Adrenal gland (tissue), 12 donors: ENCODE data around the gene OR5A2. TPM values are rescaled to one million over a fixed set of nuclear protein-coding genes. Genes with fewer than 3 reads are reported as not detected.
"Not testable (repeated sequence)": the region's sequence is repeated elsewhere in the genome, so short reads cannot be mapped to it uniquely, and the experiment has no call there.

Source experiments
- DNase-seq, 7 donors: peaks; one replicate each; pipeline ENCODE4 v3.0.0-alpha.2; 2019 to 2020
- H3K27ac ChIP-seq, 5 donors: fragments of 200-600 bp; sonication (generic) in 4 of 5; 1 replicate in 3 of 5; 2 replicates in 2 of 5; pipeline versions ENCODE4 v1.5.1 to v1.8.0; 2016 to 2020; ENCODE audit warnings: mild to moderate bottlenecking in 1 of 5
- H3K27me3 ChIP-seq: fragments of 200-600 bp; 2 replicates; pipeline ENCODE4 v1.8.0; 2021
- H3K36me3 ChIP-seq, 2 donors: fragments of 200-600 bp; replicated peaks in 1 of 2; 1 replicate in 1 of 2; 2 replicates in 1 of 2; pipeline versions ENCODE4 v1.5.1 to v1.8.0; 2018 to 2022
- H3K4me1 ChIP-seq, 2 donors: fragments of 200-600 bp; replicated peaks in 1 of 2; 1 replicate in 1 of 2; 2 replicates in 1 of 2; pipeline versions ENCODE4 v1.5.1 to v1.8.0; 2018 to 2021
- H3K4me3 ChIP-seq, 4 donors: fragments of 200-600 bp; sonication (generic) in 3 of 4; one replicate each; pipeline ENCODE4 v1.5.1; 2016 to 2018
- H3K9me3 ChIP-seq, 3 donors: fragments of 200-600 bp; sonication (generic) in 1 of 3; replicated peaks in 1 of 3; 1 replicate in 2 of 3; 2 replicates in 1 of 3; pipeline versions ENCODE4 v1.5.1 to v1.8.0; 2016 to 2021
- POLR2A ChIP-seq, 2 donors: fragments of 450-650 bp; IDR thresholded peaks; one replicate each; pipeline ENCODE4 v1.6.1; 2017; ENCODE audit warnings: antibody characterized with exemption in 2 of 2, mild to moderate bottlenecking in 2 of 2, moderate library complexity in 1 of 2
- WGBS, 4 donors: extraction: QIAGEN DNeasy Blood & Tissue Kit in 2 of 4; methylation state at CpG; one replicate each; pipeline versions ENCODE4 v1.1.5 to v1.1.7; 2013 to 2017; 5-methylcytosine and 5-hydroxymethylcytosine counted together
- intact Hi-C, 2 donors: fragments of 100-400 bp; cut with DNase I; formaldehyde crosslinking; loops; one replicate each; pipeline versions ENCODE4 v1.14.1 to v1.15.0; 2022 to 2023
- polyA plus RNA-seq, 3 donors: library from polyadenylated mRNA; stranded (reverse); fragments of 200-250 nt in 2 of 3; fragments of 350-450 nt in 1 of 3; fragmentation: Illumina TruSeq in 1 of 3; extraction: RNeasy Lipid Tissue Mini Kit (QIAGEN cat#74804) in 1 of 3; gene quantifications; one replicate each; pipeline ENCODE4 v1.2.3, GENCODE V29; 2013 to 2014
- total RNA-seq, 9 donors: library from RNA; depleted of rRNA in 4 of 9; stranded (reverse); fragments of >200 nt in 4 of 9; fragments of 120-200 nt in 1 of 9; fragmentation: NEBNext Ultra II Directional in 1 of 9; extraction: Animal tissue kit (Norgen Biotek cat#: 25700) in 1 of 9; gene quantifications; one replicate each; pipeline versions ENCODE4 v1.1.0 to v1.2.4, GENCODE V29; 2013 to 2023
- TF ChIP-seq, protein P1 (sequence below), 6 experiments: fragments of 450-650 bp in 4 of 6; fragments of 200-600 bp in 2 of 6; sonication (generic) in 1 of 6; IDR thresholded peaks; 1 replicate in 5 of 6; 2 replicates in 1 of 6; pipeline versions ENCODE4 v1.5.1 to v1.8.0; 2016 to 2021; ENCODE audit warnings: antibody characterized with exemption in 6 of 6, mild to moderate bottlenecking in 2 of 6, moderate library complexity in 1 of 6
- donor health status: healthy with polysubstance abuse.
- donor health status: Bipolar disorder and iron deficiency.
- donor health status: DM: yes; HTN: yes; CAD: no.
- donor health status: DM: no; HTN: no; CAD: no.
- donor health status: DM: no; HTN: no; CAD: no.
- donor health status: DM: yes; HTN: yes; CAD: no.

OR5A2 gene
- total and polyA plus RNA-seq, 12 donors: not detected

DNA sequence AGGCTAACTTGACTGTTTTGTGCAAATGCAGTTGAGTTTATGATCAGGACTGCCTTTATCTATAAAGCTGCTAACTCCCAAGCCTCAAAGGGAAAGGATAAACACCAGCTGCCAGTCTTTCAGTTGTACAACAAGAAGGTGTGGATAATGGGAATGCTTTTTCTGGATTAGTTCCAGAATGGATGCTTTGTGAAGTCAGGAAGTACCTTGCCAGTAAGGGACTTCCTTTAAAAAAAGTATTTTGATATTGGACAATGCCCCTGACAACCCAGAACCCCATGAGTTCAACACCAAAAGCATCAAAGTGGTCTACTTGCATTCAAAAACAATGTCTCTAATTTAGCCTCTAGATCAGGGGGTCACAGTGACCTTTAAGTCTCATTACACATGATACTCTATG is 32.0 kb downstream of the OR5A2 start:
- Histone ChIP-seq H3K9me3 (no peaks in the 10 kb centered on the region), H3K27me3 (no peaks in the 10 kb centered on the region), H3K36me3 (no peaks in the 10 kb centered on the region), H3K4me1 (no peaks in the 10 kb centered on the region), H3K27ac (no peak overlapping the region), H3K4me3 (no peak overlapping the region)
- no peak for TF ChIP-seq POLR2A (IDR thresholded peaks at IDR 0.05)
- TF ChIP-seq, protein P1, sequence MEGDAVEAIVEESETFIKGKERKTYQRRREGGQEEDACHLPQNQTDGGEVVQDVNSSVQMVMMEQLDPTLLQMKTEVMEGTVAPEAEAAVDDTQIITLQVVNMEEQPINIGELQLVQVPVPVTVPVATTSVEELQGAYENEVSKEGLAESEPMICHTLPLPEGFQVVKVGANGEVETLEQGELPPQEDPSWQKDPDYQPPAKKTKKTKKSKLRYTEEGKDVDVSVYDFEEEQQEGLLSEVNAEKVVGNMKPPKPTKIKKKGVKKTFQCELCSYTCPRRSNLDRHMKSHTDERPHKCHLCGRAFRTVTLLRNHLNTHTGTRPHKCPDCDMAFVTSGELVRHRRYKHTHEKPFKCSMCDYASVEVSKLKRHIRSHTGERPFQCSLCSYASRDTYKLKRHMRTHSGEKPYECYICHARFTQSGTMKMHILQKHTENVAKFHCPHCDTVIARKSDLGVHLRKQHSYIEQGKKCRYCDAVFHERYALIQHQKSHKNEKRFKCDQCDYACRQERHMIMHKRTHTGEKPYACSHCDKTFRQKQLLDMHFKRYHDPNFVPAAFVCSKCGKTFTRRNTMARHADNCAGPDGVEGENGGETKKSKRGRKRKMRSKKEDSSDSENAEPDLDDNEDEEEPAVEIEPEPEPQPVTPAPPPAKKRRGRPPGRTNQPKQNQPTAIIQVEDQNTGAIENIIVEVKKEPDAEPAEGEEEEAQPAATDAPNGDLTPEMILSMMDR (IDR thresholded peaks at IDR 0.05): no peak
- no peak for DNase-seq
- intact Hi-C loops: no loop called here

DNA sequence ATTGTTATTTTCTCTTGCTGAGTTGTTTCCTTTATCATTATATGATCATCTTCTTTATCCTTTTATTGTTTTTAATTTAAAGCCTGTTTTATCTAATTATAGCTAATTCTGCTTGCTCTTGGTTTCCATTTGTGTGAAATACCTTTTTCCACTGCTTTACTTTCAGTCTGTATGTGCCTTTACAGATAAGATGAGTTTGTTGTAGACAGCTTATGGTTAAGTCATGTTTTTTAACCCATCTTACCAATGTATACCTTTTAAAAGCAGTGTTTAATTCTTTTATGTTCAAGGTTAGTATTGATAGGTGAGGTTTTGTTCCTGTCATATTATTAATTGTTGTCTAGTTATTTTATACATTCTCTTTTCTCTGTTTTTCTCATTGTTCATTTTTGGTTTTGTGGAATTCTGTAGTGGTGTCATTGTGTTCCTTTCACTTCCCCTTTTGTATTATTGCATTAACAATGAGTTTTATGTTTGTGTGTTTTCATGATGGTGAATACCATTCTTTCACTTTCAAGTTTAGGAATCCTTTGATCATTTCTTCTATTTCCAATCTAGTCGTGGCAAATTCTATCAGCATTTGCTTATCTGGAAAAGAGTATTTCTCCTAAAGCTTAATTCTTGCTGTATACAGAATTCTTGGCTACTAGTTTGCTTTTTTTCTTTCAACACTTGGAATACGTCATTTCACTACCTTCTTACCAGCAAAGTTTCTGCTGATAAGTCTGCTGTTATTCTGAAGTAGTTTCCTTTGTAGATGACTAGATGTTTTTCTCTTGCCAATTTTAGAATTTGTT is 45.8 kb downstream of the OR5A2 start:
- DNase-seq: no peak
- no peaks in the 10 kb centered on the region for H3K4me1 ChIP-seq
- TF ChIP-seq POLR2A (IDR thresholded peaks at IDR 0.05): no peak
- TF ChIP-seq, protein P1 (IDR thresholded peaks at IDR 0.05): no peak
- H3K36me3 ChIP-seq: no peaks in the 10 kb centered on the region
- no peak overlapping the region for H3K27ac ChIP-seq
- intact Hi-C loops: no loop called here
- H3K9me3 ChIP-seq: peaks cover 0 to 8% (median 0%) of the 10 kb centered on the region in 3 donors
- 27 to 49% (median 43%) methylated on average over 2 of the region's 2 CpGs for WGBS, 4 donors
- no peak overlapping the region for H3K4me3 ChIP-seq
- H3K27me3 ChIP-seq: no peaks in the 10 kb centered on the region

DNA sequence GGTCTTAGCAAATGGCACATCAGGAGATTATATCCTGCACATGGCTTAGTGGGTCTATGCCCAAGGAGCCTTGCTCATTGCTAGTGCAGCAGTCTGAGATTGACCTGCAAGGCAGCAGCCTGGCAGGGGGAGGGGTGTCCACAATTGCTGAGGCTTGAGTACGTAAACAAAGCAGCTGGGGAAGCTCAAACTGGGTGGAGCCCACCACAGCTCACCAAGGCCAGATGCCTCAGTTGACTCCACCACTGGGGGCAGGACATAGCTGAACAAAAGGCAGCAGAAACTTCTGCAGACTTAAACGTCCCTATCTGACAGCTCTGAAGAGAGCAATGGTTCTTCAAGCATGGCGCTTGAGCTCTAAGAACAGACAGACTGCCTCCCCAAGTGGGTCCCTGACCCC is 53.9 kb downstream of the OR5A2 start:
- H3K27ac ChIP-seq, H3K27me3 ChIP-seq, H3K4me1 ChIP-seq, intact Hi-C loops, DNase-seq, H3K4me3 ChIP-seq, H3K9me3 ChIP-seq, H3K36me3 ChIP-seq: not testable (repeated sequence)
- 22 to 38% (median 28%) methylated on average over 2 to 3 of the region's 3 CpGs for WGBS, 4 donors

DNA sequence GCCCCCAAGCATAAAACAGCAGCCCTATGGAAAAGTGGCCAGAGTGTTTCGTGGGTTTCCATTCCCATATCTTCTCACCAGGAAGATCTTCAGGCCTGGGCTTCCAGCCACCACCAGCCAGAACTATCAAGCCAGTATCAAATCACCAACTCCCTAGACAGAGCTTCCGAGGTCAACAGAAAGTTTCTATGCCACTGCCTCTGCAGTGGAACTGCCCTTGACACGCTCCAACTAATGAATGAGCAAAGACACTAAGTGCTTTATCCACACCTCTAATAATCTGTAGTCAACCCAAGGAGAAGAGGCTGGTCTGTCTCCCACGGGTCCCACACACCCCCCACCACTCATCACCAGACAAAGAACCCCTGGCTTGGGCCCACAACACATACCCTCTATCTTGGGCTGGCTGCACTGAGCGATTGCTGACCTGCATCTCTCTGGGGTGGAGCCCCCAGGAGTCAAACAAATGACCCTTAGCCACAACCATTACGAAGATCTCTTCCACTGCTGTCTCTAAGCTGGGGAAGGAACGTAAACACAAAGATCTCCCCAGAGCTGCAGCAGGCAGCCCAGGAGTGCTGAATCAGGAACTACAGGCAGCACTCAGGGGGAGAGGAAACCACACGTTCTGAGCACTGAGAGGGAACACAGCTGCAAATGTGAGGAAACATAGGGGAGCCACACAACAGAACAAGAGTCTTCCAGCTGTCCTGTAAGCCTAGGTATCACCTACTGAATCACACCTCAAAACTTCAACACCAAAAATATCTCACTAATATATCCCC is 57.8 kb downstream of the OR5A2 start:
- Histone ChIP-seq H3K27me3 (no peaks in the 10 kb centered on the region), H3K27ac (no peak overlapping the region), H3K4me1 (no peaks in the 10 kb centered on the region), H3K36me3 (no peaks in the 10 kb centered on the region), H3K4me3 (no peak overlapping the region), H3K9me3 (no peaks in the 10 kb centered on the region)
- 43 to 56% (median 48%) methylated on average over 8 of the region's 8 CpGs for WGBS, 4 donors
- no peak for DNase-seq
- intact Hi-C loops: no loop called here
- TF ChIP-seq, protein P1 (IDR thresholded peaks at IDR 0.05): no peak
- no peak for TF ChIP-seq POLR2A (IDR thresholded peaks at IDR 0.05)

Other genes starting within 250 kb of the OR5A2 start
- gene MPEG1, start 213.5 kb downstream of the OR5A2 start, total RNA-seq: 10 to 100 TPM in 8 of 9 donors, 1 to 10 TPM in 1; 5.9 to 54.8 (median 35.7) TPM
- gene MPEG1, start 213.5 kb downstream of the OR5A2 start, polyA plus RNA-seq: 10 to 100 TPM in 1 of 3 donors, 1 to 10 TPM in 2; 4.5 to 10.2 (median 6.9) TPM
- not detected for gene OR5AN1, start 67.5 kb downstream of the OR5A2 start, total RNA-seq
- not detected for gene OR5AN1, start 67.5 kb downstream of the OR5A2 start, polyA plus RNA-seq
- not detected for gene OR5A1, start 10.1 kb upstream of the OR5A2 start, total RNA-seq
- not detected for gene OR5A1, start 10.1 kb upstream of the OR5A2 start, polyA plus RNA-seq
- gene OR4D6, start 30.5 kb upstream of the OR5A2 start, total RNA-seq: not detected
- gene OR4D6, start 30.5 kb upstream of the OR5A2 start, polyA plus RNA-seq: not detected
- not detected for gene OR4D10, start 46.9 kb upstream of the OR5A2 start, total RNA-seq
- gene OR4D10, start 46.9 kb upstream of the OR5A2 start, polyA plus RNA-seq: not detected
- not detected for gene OR4D11, start 77.2 kb upstream of the OR5A2 start, total RNA-seq
- not detected for gene OR4D11, start 77.2 kb upstream of the OR5A2 start, polyA plus RNA-seq
- gene OR4D9, start 85.1 kb upstream of the OR5A2 start, total RNA-seq: not detected
- not detected for gene OR4D9, start 85.1 kb upstream of the OR5A2 start, polyA plus RNA-seq
- gene OSBP, start 189.4 kb upstream of the OR5A2 start, total RNA-seq: 100 to 1,000 TPM in 1 of 9 donors, 10 to 100 TPM in 8; 44.0 to 117 (median 85.4) TPM
- 100 to 1,000 TPM in 1 of 3 donors, 10 to 100 TPM in 2; 15.3 to 120 (median 18.5) TPM for gene OSBP, start 189.4 kb upstream of the OR5A2 start, polyA plus RNA-seq
- gene PATL1, start 242.6 kb upstream of the OR5A2 start, total RNA-seq: 10 to 100 TPM; 10.3 to 41.7 (median 20.8) TPM
- 10 to 100 TPM; 10.3 to 55.9 (median 11.3) TPM for gene PATL1, start 242.6 kb upstream of the OR5A2 start, polyA plus RNA-seq